Pancreas (tissue), 10 donors: Measurements from ENCODE around the gene ZFP42. TPM values are rescaled to one million over a fixed set of nuclear protein-coding genes. Genes with fewer than 3 reads are reported as not detected.
"Not testable (repeated sequence)": the region's sequence is repeated elsewhere in the genome, so short reads cannot be mapped to it uniquely, and the experiment has no call there.

Experiments
- ATAC-seq, 4 donors: fragments of 200-7000 bp; cut with Tn5 transposase; one replicate each; pipeline versions ENCODE4 v1.8.0 to v1.9.1; 2020; ENCODE audit warnings: mild to moderate bottlenecking in 4 of 4, moderate library complexity in 4 of 4
- DNase-seq, 6 donors: peaks; one replicate each; pipeline ENCODE4 v3.0.0-alpha.2; 2020
- FAIRE-seq: peaks from 2 replicates; lab custom pipeline; 2012; peaks lifted over from hg19 to GRCh38; lab: Jason Lieb, UNC
- H3K27ac ChIP-seq, 4 donors: fragments of 200-600 bp; sonication (generic); 1 replicate in 3 of 4; 2 replicates in 1 of 4; pipeline versions ENCODE4 v1.5.0 to v1.8.0; 2020
- H3K27me3 ChIP-seq, 4 donors: fragments of 200-600 bp; one replicate each; pipeline ENCODE4 v1.8.0; 2021
- H3K36me3 ChIP-seq, 3 donors: fragments of 200-600 bp; sonication (generic) in 1 of 3; one replicate each; pipeline versions ENCODE4 v1.5.0 to v1.8.0; 2020 to 2021
- H3K4me1 ChIP-seq, 3 donors: fragments of 200-600 bp; one replicate each; pipeline ENCODE4 v1.8.0; 2021
- H3K4me3 ChIP-seq, 4 donors: fragments of 200-600 bp; sonication (generic) in 2 of 4; one replicate each; pipeline versions ENCODE4 v1.5.0 to v1.8.0; 2020 to 2021
- H3K9me3 ChIP-seq, 4 donors: fragments of 200-600 bp; one replicate each; pipeline ENCODE4 v1.8.0; 2021
- CTCF ChIP-seq, 4 donors: fragments of 200-600 bp; sonication (generic) in 3 of 4; IDR thresholded peaks; one replicate each; pipeline versions ENCODE4 v1.5.0 to v1.8.0; 2021; ENCODE audit warnings: antibody characterized with exemption in 4 of 4
- WGBS, 2 donors: extraction: QIAGEN DNeasy Blood & Tissue Kit; methylation state at CpG; one replicate each; pipeline ENCODE4 v1.1.7; 2013; 5-methylcytosine and 5-hydroxymethylcytosine counted together
- intact Hi-C, 3 donors: fragments of 100-400 bp; cut with DNase I; formaldehyde crosslinking; loops; one replicate each; pipeline versions ENCODE4 v1.11.1 to v1.14.2; 2022
- polyA plus RNA-seq, 2 donors: library from polyadenylated mRNA; stranded (reverse); fragments of 200-250 nt; gene quantifications; one replicate each; pipeline ENCODE4 v1.2.3, GENCODE V29; 2013
- total RNA-seq, 6 donors: library from RNA; stranded (reverse); fragmentation: NEBNext Ultra II Directional in 4 of 6; extraction: Animal tissue kit (Norgen Biotek cat#: 25700) in 4 of 6; gene quantifications; one replicate each; pipeline versions ENCODE4 v1.2.1 to v1.2.4, GENCODE V29; 2021 to 2023
- donor health status: healthy with polysubstance abuse.
- donor health status: DM: no; HTN: no; CAD: no; lungs with moderate emphysema.
- donor health status: DM: no; HTN: no; CAD: no.
- donor health status: control.
- donor health status: control.
- donor health status: Bipolar disorder and iron deficiency.
- donor health status: DM: yes; HTN: yes; CAD: no.
- donor health status: DM: no; HTN: no; CAD: no.
- donor health status: DM: no; HTN: no; CAD: no.
- donor health status: DM: yes; HTN: yes; CAD: no.

ZFP42 gene
- total and polyA plus RNA-seq, 8 donors: 0.05 to 0.06 TPM; not detected in 6

- TF ChIP-seq CTCF (IDR thresholded peaks at IDR 0.05): no peak
- Histone ChIP-seq H3K27me3 (peaks cover 0 to 6% (median 0%) of the 10 kb centered on the region in 4 donors), H3K9me3 (no peaks in the 10 kb centered on the region), H3K4me1 (no peaks in the 10 kb centered on the region), H3K36me3 (no peaks in the 10 kb centered on the region), H3K27ac (no peak overlapping the region), H3K4me3 (no peak overlapping the region)
- WGBS, 2 donors: 49 to 51% methylated on average over 15 of the region's 15 CpGs
- no peak for ATAC-seq
- intact Hi-C loops: no loop called here
- DNase-seq: no peak
- no peak for FAIRE-seq
These were observed 46.6 kb downstream of the ZFP42 start for GRCh38 chr4:188042191-188042590.

- H3K27ac ChIP-seq: no peak overlapping the region
- no peaks in the 10 kb centered on the region for H3K4me1 ChIP-seq
- intact Hi-C loops: no loop called here
- no peak for TF ChIP-seq CTCF (IDR thresholded peaks at IDR 0.05)
- no peak for ATAC-seq
- H3K9me3 ChIP-seq: no peaks in the 10 kb centered on the region
- no peak overlapping the region for H3K4me3 ChIP-seq
- no peak for FAIRE-seq
- H3K27me3 ChIP-seq: peaks cover 0 to 6% (median 0%) of the 10 kb centered on the region in 4 donors
- 84 to 93% methylated on average over 5 of the region's 5 CpGs for WGBS, 2 donors
- H3K36me3 ChIP-seq: no peaks in the 10 kb centered on the region
- DNase-seq: no peak
These were observed 47.6 kb downstream of the ZFP42 start for GRCh38 chr4:188043154-188043553.

- H3K36me3 ChIP-seq, H3K27me3 ChIP-seq, H3K9me3 ChIP-seq, DNase-seq, H3K4me3 ChIP-seq, FAIRE-seq, intact Hi-C loops, H3K4me1 ChIP-seq, ATAC-seq, H3K27ac ChIP-seq: not testable (repeated sequence)
- 78 to 90% methylated on average over 10 of the region's 10 CpGs for WGBS, 2 donors
These were observed 49.9 kb downstream of the ZFP42 start for GRCh38 chr4:188045461-188045860.

GRCh38 chr4:188046657-188047056, 51.1 kb downstream of the ZFP42 start:
- H3K27ac ChIP-seq: no peak overlapping the region
- 28 to 31% methylated on average over 3 of the region's 3 CpGs for WGBS, 2 donors
- DNase-seq (no peak), FAIRE-seq (no peak), ATAC-seq (no peak)
- no peaks in the 10 kb centered on the region for H3K36me3 ChIP-seq
- no peaks in the 10 kb centered on the region for H3K9me3 ChIP-seq
- H3K4me3 ChIP-seq: no peak overlapping the region
- H3K4me1 ChIP-seq: no peaks in the 10 kb centered on the region
- TF ChIP-seq CTCF (IDR thresholded peaks at IDR 0.05): no peak
- intact Hi-C loops: no loop called here
- H3K27me3 ChIP-seq: peaks cover 0 to 6% (median 0%) of the 10 kb centered on the region in 4 donors

GRCh38 chr4:188053302-188053701, 57.7 kb downstream of the ZFP42 start:
- no peaks in the 10 kb centered on the region for H3K36me3 ChIP-seq
- TF ChIP-seq CTCF (IDR thresholded peaks at IDR 0.05): no peak
- 74 to 78% methylated on average over 9 of the region's 9 CpGs for WGBS, 2 donors
- H3K27ac ChIP-seq: no peak overlapping the region
- no peak overlapping the region for H3K4me3 ChIP-seq
- FAIRE-seq (no peak), DNase-seq (no peak), ATAC-seq (no peak)
- H3K4me1 ChIP-seq: no peaks in the 10 kb centered on the region
- H3K27me3 ChIP-seq: no peaks in the 10 kb centered on the region
- no peaks in the 10 kb centered on the region for H3K9me3 ChIP-seq
- intact Hi-C loops: no loop called here

Other genes starting within 250 kb of the ZFP42 start
- not detected for gene TRIML2, start 113.8 kb downstream of the ZFP42 start, total RNA-seq
- not detected for gene TRIML2, start 113.8 kb downstream of the ZFP42 start, polyA plus RNA-seq
- not detected for gene TRIML1, start 143.7 kb downstream of the ZFP42 start, total RNA-seq
- gene TRIML1, start 143.7 kb downstream of the ZFP42 start, polyA plus RNA-seq: not detected